Neural progenitor cell (in vitro differentiated cells): ENCODE data around the gene CGB2. TPM values are rescaled to one million over a fixed set of nuclear protein-coding genes. Genes with fewer than 3 reads are reported as not detected.
"Not testable (repeated sequence)": the region's sequence is repeated elsewhere in the genome, so short reads cannot be mapped to it uniquely, and the experiment has no call there.

Source experiments
- DNase-seq: peaks from one replicate; pipeline ENCODE4 v3.0.0-alpha.2; 2016; ENCODE audit warnings: low spot score
- H2AFZ ChIP-seq: fragments of 200-600 bp; sonication (generic); replicated peaks from 2 replicates; pipeline ENCODE4 v1.6.1; 2016; ENCODE audit warnings: antibody characterized with exemption
- H3F3A ChIP-seq: fragments of 200-600 bp; sonication (generic); 2 replicates; pipeline ENCODE4 v1.6.1; 2016; ENCODE audit warnings: antibody characterized with exemption, low read depth
- H3K27ac ChIP-seq: fragments of 200-600 bp; sonication (generic); 2 replicates; pipeline ENCODE4 v1.5.1; 2016; ENCODE audit warnings: mild to moderate bottlenecking
- H3K27me3 ChIP-seq: fragments of 200-600 bp; sonication (generic); 2 replicates; pipeline ENCODE4 v1.6.1; 2016; ENCODE audit warnings: mild to moderate bottlenecking, moderate library complexity
- H3K36me3 ChIP-seq: fragments of 200-600 bp; sonication (generic); 2 replicates; pipeline ENCODE4 v1.5.1; 2016
- H3K4me1 ChIP-seq: fragments of 200-600 bp; sonication (generic); 2 replicates; pipeline ENCODE4 v1.6.1; 2016; ENCODE audit warnings: mixed run types
- H3K4me2 ChIP-seq: fragments of 200-600 bp; sonication (generic); 2 replicates; pipeline ENCODE4 v1.6.1; 2016
- H3K4me3 ChIP-seq: fragments of 200-600 bp; sonication (generic); 2 replicates; pipeline ENCODE4 v1.5.1; 2016
- H3K79me2 ChIP-seq: fragments of 200-600 bp; sonication (generic); 2 replicates; pipeline ENCODE4 v1.6.1; 2016; ENCODE audit warnings: low read depth
- H3K9ac ChIP-seq: fragments of 200-600 bp; sonication (generic); 2 replicates; pipeline ENCODE4 v1.6.1; 2016
- H3K9me3 ChIP-seq: fragments of 200-600 bp; sonication (generic); 2 replicates; pipeline ENCODE4 v1.5.1; 2016; ENCODE audit warnings: low read depth
- H4K20me1 ChIP-seq: fragments of 200-600 bp; sonication (generic); 2 replicates; pipeline ENCODE4 v1.6.1; 2016; ENCODE audit warnings: low read depth
- H3K27ac Mint-ChIP-seq: 3 replicates; pipeline ENCODE4 v1.8.0; 2021; ENCODE audit warnings: mixed read lengths
- H3K27me3 Mint-ChIP-seq: 2 replicates; pipeline ENCODE4 v1.8.0; 2022; ENCODE audit warnings: low read depth, mild to moderate bottlenecking, inconsistent platforms, moderate library complexity, mixed read lengths; ENCODE audit not compliant: insufficient read depth
- H3K36me3 Mint-ChIP-seq: 3 replicates; pipeline ENCODE4 v1.8.0; 2021; ENCODE audit warnings: mixed read lengths
- H3K4me1 Mint-ChIP-seq: 3 replicates; pipeline ENCODE4 v1.8.0; 2021; ENCODE audit warnings: mixed read lengths
- H3K4me3 Mint-ChIP-seq: 3 replicates; pipeline ENCODE4 v1.8.0; 2021; ENCODE audit warnings: mild to moderate bottlenecking, moderate library complexity, mixed read lengths
- H3K9me3 Mint-ChIP-seq: 3 replicates; pipeline ENCODE4 v1.8.0; 2020; ENCODE audit warnings: mixed read lengths
- EZH2 ChIP-seq: fragments of 200-600 bp; sonication (generic); IDR thresholded peaks from 2 replicates; pipeline ENCODE4 v1.6.1; 2017; ENCODE audit warnings: antibody characterized with exemption, mild to moderate bottlenecking, moderate library complexity
- EZH2phosphoT487 ChIP-seq: fragments of 200-600 bp; sonication (generic); IDR thresholded peaks from 2 replicates; pipeline ENCODE4 v1.6.1; 2017; ENCODE audit warnings: antibody characterized with exemption
- total RNA-seq: library from RNA; depleted of rRNA; stranded (reverse); fragments of >200 nt; gene quantifications from 2 replicates; pipeline ENCODE4 v1.2.3, GENCODE V29; 2015; ENCODE audit warnings: low replicate concordance
- TF ChIP-seq, protein P1 (sequence below): fragments of 200-600 bp; sonication (generic); IDR thresholded peaks from 2 replicates; pipeline ENCODE4 v1.5.1; 2017; ENCODE audit warnings: antibody characterized with exemption, mild to moderate bottlenecking

The CGB2 gene
- total RNA-seq, 1 donor from 2014 or later, result not detected

- Mint-ChIP-seq H3K36me3 (peaks cover 6% of the 10 kb centered on the region), H3K9me3 (peaks cover 2% of the 10 kb centered on the region), H3K4me1 (peaks cover 19% of the 10 kb centered on the region), H3K27me3 (peaks cover 25% of the 10 kb centered on the region), H3K4me3 (no peak within 1 kb of the TSS), H3K27ac (no peak within 1 kb of the TSS)
- Histone ChIP-seq H3K79me2 (no peaks in the 10 kb centered on the region), H2AFZ (no peak within 1 kb of the TSS), H4K20me1 (peaks cover 8% of the 10 kb centered on the region), H3K36me3 (no peaks in the 10 kb centered on the region), H3F3A (peaks cover 21% of the 10 kb centered on the region), H3K9ac (no peak within 1 kb of the TSS), H3K4me2 (peak within 1 kb of the TSS; percentile 92), H3K9me3 (no peaks in the 10 kb centered on the region), H3K4me1 (peaks cover 12% of the 10 kb centered on the region), H3K27ac (no peak within 1 kb of the TSS), H3K27me3 (peaks cover 52% of the 10 kb centered on the region), H3K4me3 (peak within 1 kb of the TSS; percentile 56)
- TF ChIP-seq, protein P1, sequence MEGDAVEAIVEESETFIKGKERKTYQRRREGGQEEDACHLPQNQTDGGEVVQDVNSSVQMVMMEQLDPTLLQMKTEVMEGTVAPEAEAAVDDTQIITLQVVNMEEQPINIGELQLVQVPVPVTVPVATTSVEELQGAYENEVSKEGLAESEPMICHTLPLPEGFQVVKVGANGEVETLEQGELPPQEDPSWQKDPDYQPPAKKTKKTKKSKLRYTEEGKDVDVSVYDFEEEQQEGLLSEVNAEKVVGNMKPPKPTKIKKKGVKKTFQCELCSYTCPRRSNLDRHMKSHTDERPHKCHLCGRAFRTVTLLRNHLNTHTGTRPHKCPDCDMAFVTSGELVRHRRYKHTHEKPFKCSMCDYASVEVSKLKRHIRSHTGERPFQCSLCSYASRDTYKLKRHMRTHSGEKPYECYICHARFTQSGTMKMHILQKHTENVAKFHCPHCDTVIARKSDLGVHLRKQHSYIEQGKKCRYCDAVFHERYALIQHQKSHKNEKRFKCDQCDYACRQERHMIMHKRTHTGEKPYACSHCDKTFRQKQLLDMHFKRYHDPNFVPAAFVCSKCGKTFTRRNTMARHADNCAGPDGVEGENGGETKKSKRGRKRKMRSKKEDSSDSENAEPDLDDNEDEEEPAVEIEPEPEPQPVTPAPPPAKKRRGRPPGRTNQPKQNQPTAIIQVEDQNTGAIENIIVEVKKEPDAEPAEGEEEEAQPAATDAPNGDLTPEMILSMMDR, result no peak
- TF ChIP-seq EZH2phosphoT487 (no peak), EZH2 (no peak)
- DNase-seq, result no peak
Measured at GRCh38 chr19:49017041-49017665, 14.5 kb upstream of the CGB2 start, which contains the start of gene LHB. LHB (minus strand) TSS chr19:49017091; CDS start chr19:49017081, 10 bp downstream.

DNA sequence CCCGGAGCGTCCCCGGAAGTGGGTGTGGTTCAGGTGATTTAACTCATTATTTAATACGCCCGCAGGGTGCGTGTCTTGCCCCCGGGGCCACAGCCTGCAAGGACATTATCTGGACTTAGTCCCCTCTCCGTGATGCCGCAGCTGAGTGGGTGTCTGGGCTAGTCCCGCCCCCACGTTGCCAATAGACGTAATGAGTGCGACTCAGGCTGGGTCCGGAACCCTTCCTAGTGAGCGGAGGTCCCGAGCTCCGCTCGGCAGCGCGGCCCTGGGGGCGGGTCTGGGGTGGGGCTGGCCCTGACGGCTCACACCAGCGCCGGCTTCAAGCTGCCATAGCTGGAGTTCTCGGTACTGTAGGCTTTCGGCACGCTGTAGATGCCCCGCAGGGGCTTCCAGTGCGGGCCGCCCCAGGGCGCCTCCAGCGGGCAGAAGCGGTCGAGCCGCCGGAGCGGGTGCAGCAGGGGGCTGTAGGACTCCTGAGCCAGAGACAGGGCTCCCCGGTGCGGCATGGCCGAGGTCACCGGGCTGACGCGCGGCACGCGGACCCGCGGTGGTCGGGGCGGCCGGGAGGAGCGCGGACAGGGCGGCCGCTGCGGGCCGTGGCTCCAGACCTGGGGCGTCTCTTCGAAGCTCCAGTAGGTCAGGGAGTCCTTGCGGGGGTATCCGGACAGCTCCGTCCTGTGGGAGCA is 13.9 kb upstream of the CGB2 start:
- Histone ChIP-seq H3K79me2 (no peaks in the 10 kb centered on the region), H2AFZ (no peak overlapping the region), H4K20me1 (peaks cover 8% of the 10 kb centered on the region), H3K36me3 (no peaks in the 10 kb centered on the region), H3K27ac (no peak overlapping the region), H3F3A (peaks cover 21% of the 10 kb centered on the region), H3K9ac (no peak overlapping the region), H3K4me3 (peak overlapping the region; percentile 56), H3K27me3 (peaks cover 52% of the 10 kb centered on the region), H3K9me3 (no peaks in the 10 kb centered on the region), H3K4me1 (peaks cover 12% of the 10 kb centered on the region), H3K4me2 (peak overlapping the region; percentile 92)
- peak; percentile 79 for DNase-seq
- Mint-ChIP-seq H3K4me3 (no peak overlapping the region), H3K4me1 (peaks cover 19% of the 10 kb centered on the region), H3K9me3 (peaks cover 2% of the 10 kb centered on the region), H3K36me3 (peaks cover 6% of the 10 kb centered on the region), H3K27me3 (peaks cover 29% of the 10 kb centered on the region), H3K27ac (no peak overlapping the region)
- TF ChIP-seq EZH2 (peak; percentile 75), EZH2phosphoT487 (peak; percentile 65)
- TF ChIP-seq, protein P1, result peak; percentile 49

- not testable (repeated sequence) for H3K4me3 Mint-ChIP-seq, H3K79me2 ChIP-seq, H4K20me1 ChIP-seq, H3K9ac ChIP-seq, H3K36me3 ChIP-seq, H2AFZ ChIP-seq, H3K9me3 Mint-ChIP-seq, H3K9me3 ChIP-seq, H3K36me3 Mint-ChIP-seq, H3K27ac ChIP-seq
- peaks cover 21% of the 10 kb centered on the region for H3F3A ChIP-seq
- Mint-ChIP-seq H3K27me3 (peaks cover 29% of the 10 kb centered on the region), H3K4me1 (peaks cover 19% of the 10 kb centered on the region), H3K27ac (peak overlapping the region; percentile 11)
- TF ChIP-seq EZH2 (peak; percentile 70), EZH2phosphoT487 (peak; percentile 63)
- peaks cover 12% of the 10 kb centered on the region for H3K4me1 ChIP-seq
- peak overlapping the region; percentile 56 for H3K4me3 ChIP-seq
- peak; percentile 21 for DNase-seq
- peak overlapping the region; percentile 92 for H3K4me2 ChIP-seq
- H3K27me3 ChIP-seq, result peaks cover 52% of the 10 kb centered on the region
Measured at GRCh38 chr19:49018388-49019241, 13.1 kb upstream of the CGB2 start.
